SKM-1 treated with dmso at 0.1 percent for 144 hours (cell line): ENCODE measurements around the gene CARD8.

Experiments
- DNase-seq: peaks from one replicate; lab custom pipeline; 2025; ENCODE audit not compliant: unreplicated experiment; lab: John Stamatoyannopoulos, UW

Gene CARD8

GRCh38 chr19:48171710-48172109, 84.0 kb downstream of the CARD8 start:
- DNase-seq: no peak

GRCh38 chr19:48170817-48171347, 84.8 kb downstream of the CARD8 start:
- DNase-seq: no peak

DNA sequence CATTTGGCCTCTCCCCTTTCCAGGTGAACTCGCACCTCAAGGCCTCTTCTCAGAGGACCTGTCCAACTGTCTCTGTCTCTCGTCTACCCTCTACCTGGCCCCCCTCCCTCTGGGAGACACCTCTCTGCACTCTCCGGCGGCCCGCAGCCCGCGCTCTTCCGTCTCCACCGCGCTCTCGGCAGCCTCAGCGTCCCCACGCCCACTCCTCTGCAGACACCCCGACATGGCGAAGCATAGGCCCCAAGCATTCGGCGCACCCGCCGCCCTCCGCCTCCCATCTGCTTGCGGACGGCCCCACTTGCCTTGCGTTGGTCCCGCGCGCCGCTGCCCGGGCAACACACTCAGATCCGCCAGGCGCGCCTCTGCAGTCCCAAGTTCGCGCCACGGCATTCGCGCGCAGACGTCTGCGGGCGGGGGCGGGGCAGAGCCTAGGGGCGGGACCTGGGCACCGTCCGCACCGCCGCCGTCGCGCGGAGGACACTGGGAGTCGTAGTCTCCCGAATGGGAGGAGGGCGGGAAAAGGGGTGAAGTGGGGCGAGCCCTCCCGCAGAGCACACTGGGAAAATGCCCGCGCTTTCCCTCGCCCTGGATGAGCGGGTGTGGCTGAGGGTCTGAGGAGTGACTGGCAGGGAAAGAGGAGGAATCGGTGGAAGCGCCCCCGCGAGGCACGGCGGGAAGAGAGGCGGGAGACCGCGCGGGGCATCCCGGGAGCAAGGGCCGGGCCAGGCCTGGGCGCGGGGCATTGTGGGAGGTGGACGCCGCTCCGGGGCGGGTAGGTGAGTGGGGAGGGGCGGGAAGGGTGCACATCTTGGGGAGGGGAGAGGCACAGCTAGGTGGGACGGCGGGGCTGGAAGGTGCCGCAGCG, 85.5 kb downstream of the CARD8 start, which contains the start of the genes LIG1 and ZSWIM9:
Gene LIG1, minus strand, starts transcription at position 406 of the 865 bp plus-strand sequence. CDS start 4,778 bp downstream, outside the sequence.
Gene ZSWIM9, plus strand, starts transcription at position 742 of the 865 bp plus-strand sequence. CDS start 1,123 bp downstream, outside the sequence.
- peak; percentile 75 for DNase-seq

DNA sequence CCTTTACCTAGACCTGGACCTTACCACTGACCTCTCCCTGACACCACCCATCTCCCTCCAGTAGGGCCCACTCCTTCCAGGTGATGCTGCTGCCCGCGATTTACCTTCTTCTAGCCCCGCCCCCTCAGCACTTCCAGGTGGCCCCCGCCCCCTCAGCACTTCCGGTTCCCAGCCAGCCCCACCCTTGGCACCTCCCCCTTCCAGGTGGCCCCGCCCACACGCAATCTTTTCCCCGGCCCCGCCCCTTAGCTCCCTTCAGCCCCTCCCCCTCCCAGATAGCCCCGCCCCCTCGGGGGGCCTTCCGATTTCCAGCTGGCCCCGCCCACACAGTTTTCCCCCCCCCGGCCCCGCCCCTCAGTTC, 86.2 kb downstream of the CARD8 start:
- DNase-seq: no peak

DNA sequence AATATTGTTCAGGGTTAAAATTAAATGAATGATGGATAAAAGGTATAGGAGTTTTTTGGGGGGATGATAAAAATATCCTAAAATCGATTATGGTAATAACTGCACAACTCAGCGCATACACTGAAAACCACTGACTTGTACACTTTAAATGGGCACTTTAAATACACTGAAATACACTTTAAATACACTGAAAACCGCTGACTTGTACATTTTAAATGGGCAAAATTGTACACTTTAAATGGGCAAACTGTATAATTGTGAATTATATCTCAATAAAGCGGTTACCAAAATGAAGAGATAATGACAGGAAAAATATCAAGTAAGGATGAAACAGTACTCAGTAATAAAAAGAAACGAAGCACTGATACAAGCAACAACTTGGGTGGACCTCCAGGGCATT, 87.0 kb downstream of the CARD8 start:
- no peak for DNase-seq

DNA sequence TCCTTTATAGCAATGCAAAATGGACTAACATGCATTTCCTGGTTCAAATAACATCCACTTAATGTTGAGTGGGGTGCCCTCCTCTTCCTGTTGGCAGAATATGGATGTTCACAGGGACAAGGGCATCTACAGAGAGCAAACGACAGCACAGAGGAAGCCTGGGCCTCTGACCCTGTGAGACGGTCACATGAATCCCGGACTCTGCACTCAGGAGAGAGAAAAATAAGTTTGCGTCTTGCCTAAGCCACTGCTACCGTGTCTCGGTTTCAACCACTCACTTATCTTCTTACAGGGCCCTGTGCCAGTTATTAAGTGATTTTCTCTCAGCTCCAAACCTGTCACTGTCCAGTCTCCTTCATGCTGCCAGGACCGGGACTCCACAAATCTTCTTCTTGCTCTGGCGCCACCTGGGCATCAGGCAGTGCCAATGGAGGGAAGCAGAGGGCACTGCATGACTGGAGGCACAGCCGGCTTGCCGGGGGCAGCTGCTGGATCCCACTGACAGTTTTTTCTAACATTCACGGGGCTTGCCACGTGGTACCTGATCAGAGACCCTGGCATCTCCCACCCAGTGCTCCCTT, 97.4 kb downstream of the CARD8 start:
- no peak for DNase-seq
